Cortex of kidney (tissue), 1 donor: ENCODE data around the gene DNAJC18.
"Not testable (repeated sequence)": the region's sequence is repeated elsewhere in the genome, so short reads cannot be mapped to it uniquely, and the experiment has no call there.

ENCODE experiments used
- DNase-seq: peaks from one replicate; lab custom pipeline; 2025; lab: John Stamatoyannopoulos, UW

The DNAJC18 gene

DNA sequence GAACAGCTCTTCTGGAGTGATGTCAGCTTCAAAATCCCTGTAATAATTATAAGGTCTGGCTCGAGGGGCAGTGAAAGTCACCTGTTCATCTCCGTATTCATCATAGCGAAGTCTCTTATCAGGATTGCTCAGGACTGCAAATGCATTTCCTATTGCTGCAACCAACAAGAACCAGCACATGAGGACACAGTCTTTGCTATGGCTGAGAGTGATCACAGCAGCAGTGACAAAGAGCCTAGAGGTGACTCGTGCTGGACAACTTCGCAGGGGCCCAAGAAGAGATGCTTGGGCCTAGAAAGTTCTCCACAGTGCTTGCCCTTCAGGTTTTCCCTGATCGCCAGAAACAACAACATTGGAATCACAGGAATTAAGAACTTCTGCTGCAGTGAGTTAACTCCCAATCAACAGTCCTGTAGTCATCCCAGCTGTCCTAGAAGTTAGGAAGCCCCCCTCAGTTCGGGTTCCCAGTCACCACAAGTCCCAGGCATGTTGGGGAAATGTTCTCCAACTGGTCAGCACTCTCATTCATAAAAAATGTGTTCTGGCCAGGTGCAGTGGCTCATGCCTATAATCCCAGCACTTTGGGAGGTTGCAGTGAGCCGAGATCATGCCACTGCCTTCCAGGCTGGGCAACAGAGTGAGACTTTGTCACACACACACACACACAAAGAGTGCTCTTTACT lies 13.0 kb downstream of the DNAJC18 start:
- DNase-seq = no peak

DNA sequence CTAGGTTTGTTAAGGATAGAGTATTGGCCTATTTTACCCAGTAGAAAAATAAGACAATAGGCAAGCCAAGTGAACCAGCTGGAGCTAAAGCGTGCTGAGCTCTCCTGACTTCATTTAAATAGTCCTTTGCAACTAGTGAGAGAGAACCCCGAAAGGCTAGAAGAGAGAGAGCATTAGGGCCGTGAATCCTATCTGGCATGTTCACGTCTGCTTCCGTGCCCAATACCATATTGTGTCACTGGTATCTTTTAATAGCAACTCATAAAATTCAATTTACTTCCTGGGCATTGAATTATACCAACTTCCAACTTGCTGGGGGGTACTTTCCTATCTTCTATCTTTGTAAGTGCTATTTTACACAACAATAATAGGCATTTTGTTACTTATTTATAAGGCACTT lies 13.8 kb downstream of the DNAJC18 start:
- DNase-seq = no peak

GRCh38 chr5:139422307-139422893 lies 16.9 kb downstream of the DNAJC18 start:
- DNase-seq = no peak

GRCh38 chr5:139419226-139420192 lies 19.8 kb downstream of the DNAJC18 start:
- DNase-seq = no peak

DNA sequence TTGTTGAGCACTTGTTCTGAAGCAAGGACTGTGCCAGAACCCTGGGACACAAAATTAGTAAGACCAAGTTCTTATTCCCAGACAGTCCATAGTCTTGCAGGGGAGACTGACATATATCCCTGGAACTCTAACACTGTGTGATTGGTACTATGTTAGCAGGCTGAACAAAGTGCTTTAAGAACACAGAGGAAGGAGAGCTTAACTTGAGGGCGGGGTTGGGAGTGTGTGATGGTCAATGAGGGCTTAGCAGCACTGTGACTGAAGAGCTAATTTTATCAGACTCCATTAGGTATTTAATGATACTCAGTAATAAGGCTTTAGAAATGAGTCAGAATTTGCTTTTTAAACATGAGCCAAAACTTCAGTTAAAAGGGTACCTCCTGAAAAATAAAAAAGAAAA lies 20.5 kb downstream of the DNAJC18 start:
- DNase-seq = no peak

GRCh38 chr5:139417214-139417613 lies 22.1 kb downstream of the DNAJC18 start:
- DNase-seq = no peak

GRCh38 chr5:139416651-139417050 lies 22.7 kb downstream of the DNAJC18 start:
- no peak for DNase-seq

GRCh38 chr5:139415869-139416268 lies 23.5 kb downstream of the DNAJC18 start:
- no peak for DNase-seq

- no peak for DNase-seq
These were observed 24.0 kb downstream of the DNAJC18 start for GRCh38 chr5:139415221-139415861.

DNA sequence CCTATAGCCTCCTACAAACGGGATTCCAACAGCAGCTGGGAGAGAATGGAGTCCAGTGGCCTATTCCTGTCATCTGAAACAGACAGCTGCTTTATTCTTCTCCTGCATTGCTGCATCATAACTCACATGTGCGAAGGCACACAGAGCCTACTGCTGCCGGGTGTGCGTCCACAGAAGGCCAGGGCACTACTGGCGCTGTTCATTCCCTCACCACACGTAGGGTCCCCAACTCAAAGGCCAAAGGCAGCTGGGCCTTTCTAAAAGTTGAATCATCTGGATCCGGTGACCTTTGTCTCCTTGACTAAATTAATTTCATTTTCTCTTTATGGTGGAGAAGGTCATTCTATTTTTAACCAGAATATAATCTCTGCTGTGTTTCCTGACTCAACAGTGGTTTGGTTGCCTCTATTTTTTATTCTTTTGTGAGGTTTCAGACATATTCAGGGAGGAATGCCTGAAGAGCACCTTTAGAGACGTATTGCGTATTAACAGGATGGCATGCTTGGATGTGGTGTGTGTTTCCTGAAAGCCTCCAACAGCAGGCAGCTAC lies 24.7 kb downstream of the DNAJC18 start:
- DNase-seq = no peak

- DNase-seq = no peak
These were observed 25.4 kb downstream of the DNAJC18 start for GRCh38 chr5:139413963-139414362.

DNA sequence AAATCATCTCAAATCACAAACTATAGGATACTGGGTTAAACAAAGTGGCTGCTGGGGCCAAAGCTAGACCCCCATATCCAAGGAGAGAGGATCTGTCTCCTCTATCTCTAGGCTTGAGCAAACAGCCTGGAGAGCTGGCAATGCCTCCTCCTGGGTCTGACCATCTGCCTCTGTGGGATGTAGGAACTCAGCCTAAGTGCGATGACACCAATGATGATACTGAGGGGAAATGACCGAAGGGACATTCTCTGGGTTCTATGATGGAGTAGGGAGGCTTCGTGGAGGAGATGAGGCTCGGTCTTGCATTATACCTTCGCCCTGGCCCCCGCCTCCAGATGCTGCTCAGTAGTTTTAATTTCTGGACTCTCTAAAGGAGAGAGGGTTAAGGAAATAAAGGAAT lies 26.2 kb downstream of the DNAJC18 start:
- no peak for DNase-seq

GRCh38 chr5:139410993-139411828 lies 28.1 kb downstream of the DNAJC18 start:
- DNase-seq = no peak

DNA sequence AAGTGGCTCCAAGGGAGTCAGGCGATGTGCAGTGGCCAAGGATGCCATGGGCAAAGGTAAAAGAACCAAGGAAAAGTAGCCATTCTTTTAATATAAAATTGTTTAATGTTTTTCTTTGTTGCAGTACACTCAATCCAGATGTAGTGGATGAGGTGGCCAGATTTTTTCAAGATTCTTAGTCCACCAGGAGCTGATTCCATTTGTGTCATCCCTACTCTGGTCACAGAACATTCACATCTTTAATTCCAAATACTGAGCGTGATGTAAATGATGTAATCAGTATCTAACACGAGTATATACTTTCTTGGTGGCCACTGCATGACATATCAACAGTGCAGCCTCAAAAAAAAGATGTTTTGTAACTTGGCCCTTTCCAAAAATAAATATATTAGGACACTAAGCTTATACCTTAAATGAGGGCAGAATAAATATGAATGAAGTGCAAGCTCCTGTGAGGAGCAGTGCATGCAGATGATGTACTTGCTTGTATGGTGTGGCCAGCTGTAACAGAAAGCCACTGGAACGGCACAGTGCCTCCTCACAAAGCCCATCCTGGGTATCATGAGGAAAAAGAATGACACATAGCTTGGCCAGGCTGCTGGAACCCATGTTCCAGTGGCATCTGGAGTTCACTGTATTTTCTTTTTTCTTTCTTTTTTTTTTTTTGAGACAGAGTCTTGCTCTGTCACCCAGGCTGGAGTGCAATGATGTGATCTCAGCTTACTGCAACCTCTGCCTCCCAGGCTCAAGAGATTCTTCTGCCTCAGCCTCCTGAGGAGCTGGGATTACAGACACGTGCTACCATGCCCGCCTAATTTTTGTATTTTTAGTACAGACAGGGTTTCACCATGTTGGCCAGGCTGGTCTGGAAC lies 29.0 kb downstream of the DNAJC18 start:
- no peak for DNase-seq

DNA sequence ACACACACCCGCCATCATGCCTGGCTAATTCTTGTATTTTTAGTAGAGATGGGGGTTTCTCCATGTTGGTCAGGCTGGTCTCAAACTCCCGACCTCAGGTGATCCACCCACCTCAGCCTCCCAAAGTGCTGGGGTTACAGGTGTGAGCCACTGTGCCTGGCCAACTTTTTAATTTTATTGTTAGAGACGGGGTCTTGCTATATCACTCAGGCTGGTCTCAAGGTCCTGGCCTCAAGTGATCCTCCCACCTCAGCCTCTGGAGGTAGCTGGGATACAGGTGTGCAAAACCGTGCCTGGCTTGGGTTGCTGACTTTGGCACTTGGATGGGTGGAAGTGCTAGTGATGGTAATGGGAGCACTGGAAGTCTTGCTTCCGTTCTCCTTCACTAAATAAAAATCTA lies 30.2 kb downstream of the DNAJC18 start:
- DNase-seq = not testable (repeated sequence)

DNA sequence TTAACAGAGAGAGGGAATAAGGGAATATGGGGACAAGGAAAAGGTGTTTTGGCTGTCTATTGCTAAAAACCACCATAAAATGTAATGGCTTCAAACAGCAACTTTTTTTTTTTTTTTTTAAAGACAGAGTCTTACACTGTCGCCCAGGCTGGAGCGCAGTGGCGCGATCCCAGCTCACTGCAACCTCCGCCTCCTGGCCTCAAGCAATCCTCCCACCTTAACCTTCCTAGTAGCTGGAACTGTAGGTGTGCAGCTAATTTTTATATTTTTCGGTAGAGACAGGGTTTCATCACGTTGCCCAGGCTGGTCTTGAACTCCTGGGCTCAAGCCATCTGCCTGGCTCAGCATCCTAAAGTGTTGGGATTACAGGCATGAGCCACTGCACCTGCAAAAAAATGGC lies 31.1 kb downstream of the DNAJC18 start:
- DNase-seq = no peak

DNA sequence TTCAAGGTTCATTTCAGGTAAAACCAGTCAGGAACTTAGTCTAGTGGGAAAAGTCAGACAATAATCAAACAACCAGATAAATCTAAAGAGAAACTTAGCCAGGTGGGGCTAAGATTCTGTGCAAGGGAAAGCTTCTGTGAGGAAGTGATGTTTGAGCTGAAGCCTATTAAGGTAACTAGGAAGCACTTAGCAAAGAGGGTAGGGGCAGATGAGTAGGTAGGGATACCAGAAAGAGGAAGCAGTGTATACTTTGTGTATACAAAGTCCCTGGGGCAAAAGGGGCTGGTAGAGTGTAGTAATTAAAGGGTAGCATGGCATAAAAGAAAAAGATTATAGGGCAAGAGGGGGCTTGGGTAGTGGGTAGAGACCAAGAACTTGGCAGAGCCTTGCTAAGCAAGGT lies 31.8 kb downstream of the DNAJC18 start:
- no peak for DNase-seq

- no peak for DNase-seq
These were observed 32.4 kb downstream of the DNAJC18 start for GRCh38 chr5:139406963-139407362.

DNA sequence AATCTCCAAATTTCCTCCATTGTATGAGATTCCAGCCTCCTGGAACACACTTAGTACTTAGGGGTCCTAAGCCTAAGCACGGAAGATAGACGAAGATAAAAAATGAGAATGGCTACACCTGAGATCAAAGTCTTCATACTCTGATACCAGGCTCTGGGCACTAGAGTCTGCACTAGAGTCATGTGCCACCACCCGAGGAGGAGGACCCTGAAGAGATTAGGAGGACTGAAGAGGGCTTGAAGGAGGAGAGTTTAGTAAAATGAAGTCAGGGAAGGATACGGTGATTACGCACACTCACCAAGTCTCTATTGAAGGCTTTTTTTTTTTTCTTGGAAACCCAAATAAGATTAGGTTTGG lies 34.9 kb downstream of the DNAJC18 start:
- DNase-seq = no peak

DNA sequence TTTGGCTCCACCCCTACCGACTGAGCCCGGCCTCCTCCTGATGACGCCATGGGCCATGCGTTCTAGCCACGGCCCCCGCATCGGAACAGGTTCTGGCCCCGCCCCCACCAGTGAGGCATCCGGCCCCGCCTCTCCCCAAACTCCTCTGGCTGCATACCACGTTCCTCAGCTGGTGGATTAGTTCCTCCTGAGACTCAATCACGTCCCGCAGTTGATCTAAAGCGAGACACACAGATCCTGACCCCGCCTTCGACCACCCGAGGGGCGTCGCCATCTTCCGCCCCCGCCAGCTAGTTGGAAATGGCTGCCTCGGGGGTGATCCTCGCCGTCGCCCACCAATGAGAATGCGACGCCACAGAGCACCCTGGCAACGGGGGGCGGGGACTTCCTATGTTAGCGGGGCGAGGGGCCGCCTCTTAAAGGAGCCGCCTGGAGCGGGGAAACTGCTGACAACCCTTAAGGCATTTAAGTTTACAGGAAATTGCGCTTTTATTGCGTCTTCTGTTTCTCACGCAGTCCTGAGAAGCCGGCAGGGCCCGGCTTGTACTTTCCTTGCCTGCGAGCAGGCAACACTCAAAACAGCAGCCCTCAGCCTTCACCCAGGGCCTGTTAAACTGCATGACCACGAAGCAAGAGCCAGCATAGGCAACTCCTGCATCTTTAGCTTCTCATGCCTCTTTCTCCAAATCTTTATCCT lies 35.4 kb downstream of the DNAJC18 start, which contains the start of gene SPATA24:
Gene SPATA24, minus strand, starts transcription at position 303 of the 697 bp plus-strand sequence. Its CDS starts 29 bp downstream, at position 274.
- DNase-seq = peak; percentile 78
